Right lobe of liver (tissue), 6 donors: ENCODE data around the gene OCIAD1. TPM values are rescaled to one million over a fixed set of nuclear protein-coding genes. Genes with fewer than 3 reads are reported as not detected.

Experiments
- ATAC-seq, 4 donors: fragments of 200-7000 bp; cut with Tn5 transposase; one replicate each; pipeline ENCODE4 v1.9.1; 2020; ENCODE audit warnings: mild to moderate bottlenecking in 4 of 4, moderate library complexity in 4 of 4
- DNase-seq, 3 donors: peaks; one replicate each; pipeline ENCODE4 v3.0.0-alpha.2; 2020
- H3K27ac ChIP-seq, 3 donors: fragments of 200-600 bp; one replicate each; pipeline ENCODE4 v1.8.0; 2022
- H3K27me3 ChIP-seq, 2 donors: fragments of 200-600 bp; one replicate each; pipeline ENCODE4 v1.8.0; 2022
- H3K36me3 ChIP-seq, 4 donors: fragments of 200-600 bp; sonication (generic) in 1 of 4; one replicate each; pipeline versions ENCODE4 v1.5.1 to v1.8.0; 2017 to 2022; ENCODE audit warnings: control low read depth in 1 of 4
- H3K4me1 ChIP-seq, 4 donors: fragments of 200-600 bp; sonication (generic) in 1 of 4; one replicate each; pipeline versions ENCODE4 v1.5.1 to v1.8.0; 2017 to 2022; ENCODE audit warnings: control low read depth in 1 of 4
- H3K4me3 ChIP-seq, 3 donors: fragments of 200-600 bp; one replicate each; pipeline ENCODE4 v1.8.0; 2022
- H3K9me3 ChIP-seq, 4 donors: fragments of 200-600 bp; sonication (generic) in 1 of 4; one replicate each; pipeline versions ENCODE4 v1.5.1 to v1.8.0; 2017 to 2022; ENCODE audit warnings: control low read depth in 1 of 4
- POLR2A ChIP-seq: fragments of 450-650 bp; IDR thresholded peaks from one replicate; pipeline ENCODE4 v1.6.1; 2017; ENCODE audit warnings: antibody characterized with exemption, mild to moderate bottlenecking
- WGBS: methylation state at CpG from one replicate; pipeline ENCODE4 v1.1.6; 2018; ENCODE audit warnings: low coverage, low lambda C conversion rate; ENCODE audit not compliant: insufficient coverage; ENCODE audit errors: missing lambda C conversion rate; 5-methylcytosine and 5-hydroxymethylcytosine counted together
- intact Hi-C, 2 donors: fragments of 100-400 bp; cut with DNase I; formaldehyde crosslinking; loops; one replicate each; pipeline versions ENCODE4 v1.11.2 to v1.14.1; 2022
- total RNA-seq, 6 experiments: library from RNA; depleted of rRNA in 2 of 6; stranded (reverse); fragments of >200 nt in 2 of 6; fragmentation: NEBNext Ultra II Directional in 3 of 6; extraction: Animal tissue kit (Norgen Biotek cat#: 25700) in 3 of 6; gene quantifications; one replicate each; pipeline versions ENCODE4 v1.1.0 to v1.2.4, GENCODE V29; 2016 to 2023
- TF ChIP-seq, protein P1 (sequence below), 4 donors: fragments of 200-600 bp in 3 of 4; fragments of 450-650 bp in 1 of 4; IDR thresholded peaks; one replicate each; pipeline versions ENCODE4 v1.5.1 to v1.8.0; 2016 to 2022; ENCODE audit warnings: antibody characterized with exemption in 4 of 4, mild to moderate bottlenecking in 2 of 4
- donor health status: DM: no; HTN: yes; CAD: no.
- donor health status: DM: no; HTN: no; CAD: no.
- donor health status: DM: no; HTN: no; CAD: no.
- donor health status: DM: no; HTN: yes; CAD: no.
- donor health status: DM: no; HTN: yes; CAD: no.

OCIAD1 gene
- total RNA-seq, 6 experiments from 2014 or later = 94.8 to 120 (median 108) TPM

DNA sequence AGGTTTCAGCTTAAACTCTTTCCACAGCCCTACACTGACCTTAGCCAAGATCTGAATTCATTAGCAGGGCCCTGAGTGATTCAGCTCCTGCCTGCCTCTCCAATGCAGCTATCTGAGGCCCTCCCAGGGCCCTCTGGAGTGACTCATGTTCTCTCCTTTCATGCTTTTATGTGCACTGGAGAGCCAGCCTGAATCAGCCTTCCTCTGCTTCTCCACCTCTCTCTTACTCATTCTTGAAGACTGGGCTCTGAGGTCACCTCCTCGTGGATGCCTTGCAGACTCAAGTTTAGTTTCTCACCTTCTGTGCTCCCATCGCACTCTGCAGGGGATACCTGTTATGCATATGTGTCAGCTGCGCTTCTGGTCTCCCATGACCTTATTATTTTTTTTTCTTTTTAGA lies 78.8 kb downstream of the OCIAD1 start:
- Histone ChIP-seq H3K27ac (no peak overlapping the region), H3K4me1 (peaks cover 0 to 11% (median 5%) of the 10 kb centered on the region in 4 donors), H3K27me3 (no peaks in the 10 kb centered on the region), H3K36me3 (no peaks in the 10 kb centered on the region), H3K9me3 (no peaks in the 10 kb centered on the region), H3K4me3 (no peak overlapping the region)
- WGBS = 79% methylated on average over 3 of the region's 3 CpGs
- ATAC-seq = no peak
- intact Hi-C loops = loop anchor here in 1 of 2 donors (10.0 kb wide), 1 partner anchor 75 kb away; the partner anchor contains the start of gene OCIAD1
- TF ChIP-seq POLR2A = no peak
- TF ChIP-seq, protein P1, sequence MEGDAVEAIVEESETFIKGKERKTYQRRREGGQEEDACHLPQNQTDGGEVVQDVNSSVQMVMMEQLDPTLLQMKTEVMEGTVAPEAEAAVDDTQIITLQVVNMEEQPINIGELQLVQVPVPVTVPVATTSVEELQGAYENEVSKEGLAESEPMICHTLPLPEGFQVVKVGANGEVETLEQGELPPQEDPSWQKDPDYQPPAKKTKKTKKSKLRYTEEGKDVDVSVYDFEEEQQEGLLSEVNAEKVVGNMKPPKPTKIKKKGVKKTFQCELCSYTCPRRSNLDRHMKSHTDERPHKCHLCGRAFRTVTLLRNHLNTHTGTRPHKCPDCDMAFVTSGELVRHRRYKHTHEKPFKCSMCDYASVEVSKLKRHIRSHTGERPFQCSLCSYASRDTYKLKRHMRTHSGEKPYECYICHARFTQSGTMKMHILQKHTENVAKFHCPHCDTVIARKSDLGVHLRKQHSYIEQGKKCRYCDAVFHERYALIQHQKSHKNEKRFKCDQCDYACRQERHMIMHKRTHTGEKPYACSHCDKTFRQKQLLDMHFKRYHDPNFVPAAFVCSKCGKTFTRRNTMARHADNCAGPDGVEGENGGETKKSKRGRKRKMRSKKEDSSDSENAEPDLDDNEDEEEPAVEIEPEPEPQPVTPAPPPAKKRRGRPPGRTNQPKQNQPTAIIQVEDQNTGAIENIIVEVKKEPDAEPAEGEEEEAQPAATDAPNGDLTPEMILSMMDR (IDR thresholded peaks at IDR 0.05) = no peak
- no peak for DNase-seq

DNA sequence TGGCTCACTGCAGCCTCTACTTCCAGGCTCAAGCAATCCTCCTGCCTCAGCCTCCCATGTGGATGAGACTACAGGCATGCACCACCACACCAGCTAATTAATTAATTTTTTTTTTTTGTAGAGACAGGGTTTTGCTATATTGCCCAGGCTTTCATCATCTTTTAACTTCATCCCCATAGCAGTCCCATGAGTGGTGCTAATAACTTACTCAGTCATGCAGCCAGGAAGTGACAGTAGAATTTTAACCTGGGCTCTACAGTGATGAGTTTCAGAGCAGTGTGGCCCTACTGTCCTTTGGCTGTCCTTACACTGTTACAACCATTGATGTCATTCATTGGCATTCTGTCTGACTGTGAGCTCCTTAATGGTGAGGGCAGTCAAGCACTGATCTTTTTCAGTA lies 79.6 kb downstream of the OCIAD1 start:
- TF ChIP-seq, protein P1 (IDR thresholded peaks at IDR 0.05) = no peak
- TF ChIP-seq POLR2A = no peak
- peaks cover 0 to 5% (median 2%) of the 10 kb centered on the region in 4 donors for H3K4me1 ChIP-seq
- no peaks in the 10 kb centered on the region for H3K9me3 ChIP-seq
- no peak for ATAC-seq
- intact Hi-C loops = no loop called here
- H3K36me3 ChIP-seq = no peaks in the 10 kb centered on the region
- H3K27ac ChIP-seq = no peak overlapping the region
- H3K4me3 ChIP-seq = no peak overlapping the region
- no peaks in the 10 kb centered on the region for H3K27me3 ChIP-seq
- DNase-seq = no peak

Other genes starting within 250 kb of the OCIAD1 start
- gene FRYL, start 50.8 kb upstream of the OCIAD1 start, total RNA-seq = 10 to 100 TPM; 15.9 to 27.2 (median 23.3) TPM
- 100 to 1,000 TPM in 1 of 6 experiments, 10 to 100 TPM in 5; 29.6 to 107 (median 68.3) TPM for gene OCIAD2, start 75.7 kb downstream of the OCIAD1 start, total RNA-seq
- under 1 TPM in 3 of 6 experiments, not detected in 3; 0.13 to 0.37 (median 0.22) TPM for gene CWH43, start 155.2 kb downstream of the OCIAD1 start, total RNA-seq